Osteocyte (in vitro differentiated cells): ENCODE data around the gene GIT1. TPM values are rescaled to one million over a fixed set of nuclear protein-coding genes. Genes with fewer than 3 reads are reported as not detected.

Experiments used
- DNase-seq: peaks from one replicate; pipeline ENCODE4 v3.0.0; 2021; ENCODE audit warnings: mixed read lengths; ENCODE audit not compliant: unreplicated experiment; ENCODE audit errors: extremely low spot score
- H3K27ac Mint-ChIP-seq: one replicate; pipeline ENCODE4 v1.8.0; 2021; ENCODE audit warnings: mild to moderate bottlenecking, mixed read lengths; ENCODE audit not compliant: unreplicated experiment
- H3K27me3 Mint-ChIP-seq: one replicate; pipeline ENCODE4 v1.8.0; 2021; ENCODE audit warnings: mixed read lengths; ENCODE audit not compliant: unreplicated experiment
- H3K36me3 Mint-ChIP-seq: one replicate; pipeline ENCODE4 v1.8.0; 2021; ENCODE audit warnings: mixed read lengths; ENCODE audit not compliant: unreplicated experiment
- H3K4me1 Mint-ChIP-seq: one replicate; pipeline ENCODE4 v1.8.0; 2021; ENCODE audit warnings: mixed read lengths; ENCODE audit not compliant: unreplicated experiment
- H3K4me3 Mint-ChIP-seq: one replicate; pipeline ENCODE4 v1.8.0; 2021; ENCODE audit warnings: mild to moderate bottlenecking, moderate library complexity, mixed read lengths; ENCODE audit not compliant: unreplicated experiment
- H3K9me3 Mint-ChIP-seq: one replicate; pipeline ENCODE4 v1.8.0; 2021; ENCODE audit warnings: mixed read lengths; ENCODE audit not compliant: unreplicated experiment
- CTCF ChIP-seq: fragments of 200-600 bp; sonication (generic); IDR thresholded peaks from 2 replicates; pipeline ENCODE4 v1.5.0; 2021; ENCODE audit warnings: antibody characterized with exemption, mild to moderate bottlenecking, moderate library complexity
- total RNA-seq: library from RNA; stranded (reverse); gene quantifications from 2 replicates; pipeline ENCODE4 v1.2.1, GENCODE V29; 2021

Gene GIT1
- total RNA-seq, 1 donor from 2014 or later = 50.7 TPM

GRCh38 chr17:29577385-29578211 lies 11.8 kb downstream of the GIT1 start:
- no peak for DNase-seq
- no peak overlapping the region for H3K4me3 Mint-ChIP-seq

GRCh38 chr17:29577001-29577370 lies 12.5 kb downstream of the GIT1 start:
- Mint-ChIP-seq H3K9me3 (no peaks in the 10 kb centered on the region), H3K27me3 (no peaks in the 10 kb centered on the region), H3K36me3 (peaks cover 20% of the 10 kb centered on the region), H3K4me1 (peaks cover 6% of the 10 kb centered on the region), H3K27ac (no peak overlapping the region), H3K4me3 (no peak overlapping the region)
- TF ChIP-seq CTCF = no peak
- no peak for DNase-seq

More at GRCh38 chr17:29577385-29578211, 11.8 kb downstream of the GIT1 start:
- H3K27ac Mint-ChIP-seq = no peak overlapping the region
- no peaks in the 10 kb centered on the region for H3K27me3 Mint-ChIP-seq
- peaks cover 6% of the 10 kb centered on the region for H3K4me1 Mint-ChIP-seq
- H3K36me3 Mint-ChIP-seq = peaks cover 24% of the 10 kb centered on the region
- no peaks in the 10 kb centered on the region for H3K9me3 Mint-ChIP-seq
- no peak for TF ChIP-seq CTCF

- H3K36me3 Mint-ChIP-seq = peaks cover 20% of the 10 kb centered on the region
- H3K4me3 Mint-ChIP-seq = no peak overlapping the region
- no peak for DNase-seq
- no peak for TF ChIP-seq CTCF
- no peaks in the 10 kb centered on the region for H3K9me3 Mint-ChIP-seq
- no peaks in the 10 kb centered on the region for H3K27me3 Mint-ChIP-seq
- peaks cover 6% of the 10 kb centered on the region for H3K4me1 Mint-ChIP-seq
- H3K27ac Mint-ChIP-seq = no peak overlapping the region
Measured at GRCh38 chr17:29576214-29577000, 13.0 kb downstream of the GIT1 start.

GRCh38 chr17:29575511-29576213 lies 13.8 kb downstream of the GIT1 start:
- TF ChIP-seq CTCF = no peak
- Mint-ChIP-seq H3K4me3 (no peak overlapping the region), H3K27me3 (no peaks in the 10 kb centered on the region), H3K4me1 (peaks cover 9% of the 10 kb centered on the region), H3K36me3 (peaks cover 20% of the 10 kb centered on the region), H3K9me3 (no peaks in the 10 kb centered on the region), H3K27ac (no peak overlapping the region)
- peak; percentile 84 for DNase-seq
